Measurements from ENCODE around the gene ERFE.
"Not testable (repeated sequence)": the region's sequence is repeated elsewhere in the genome, so short reads cannot be mapped to it uniquely, and the experiment has no call there.

Gene ERFE

GRCh38 chr2:238158509-238159070 is at the start of gene ERFE:
TSS of gene ERFE (plus strand) at chr2:238158970. CDS start at chr2:238159008, 38 bp downstream.
- DNase-seq: peak in 1 of 2 experiments; percentile 16

- DNase-seq: no peak
Observed at GRCh38 chr2:238113611-238114010, 45.2 kb upstream of the ERFE start.

GRCh38 chr2:238114331-238114841 is 44.4 kb upstream of the ERFE start:
- no peak for DNase-seq

- DNase-seq: no peak
Observed at GRCh38 chr2:238114851-238115660, 43.7 kb upstream of the ERFE start.

- not testable (repeated sequence) for DNase-seq
Observed at GRCh38 chr2:238115709-238116108, 43.1 kb upstream of the ERFE start.

- DNase-seq: no peak
Observed at GRCh38 chr2:238116298-238117198, 42.2 kb upstream of the ERFE start.

- DNase-seq: no peak
Observed at GRCh38 chr2:238117199-238118154, 41.3 kb upstream of the ERFE start.

GRCh38 chr2:238119756-238120462 is 38.9 kb upstream of the ERFE start:
- no peak for DNase-seq

GRCh38 chr2:238120463-238121298 is 38.1 kb upstream of the ERFE start:
- DNase-seq: no peak

GRCh38 chr2:238121511-238122286 is 37.1 kb upstream of the ERFE start:
- no peak for DNase-seq

GRCh38 chr2:238122287-238123217 is 36.2 kb upstream of the ERFE start:
- DNase-seq: no peak

- no peak for DNase-seq
Observed at GRCh38 chr2:238123218-238123971, 35.4 kb upstream of the ERFE start.

- DNase-seq: no peak
Observed at GRCh38 chr2:238123991-238124470, 34.7 kb upstream of the ERFE start.

GRCh38 chr2:238124488-238125126 is 34.2 kb upstream of the ERFE start:
- DNase-seq: no peak

- no peak for DNase-seq
Observed at GRCh38 chr2:238125127-238125885, 33.5 kb upstream of the ERFE start.

- no peak for DNase-seq
Observed at GRCh38 chr2:238126338-238126737, 32.4 kb upstream of the ERFE start.
